ENCODE data around the gene KIF4A. TPM values are rescaled to one million over a fixed set of nuclear protein-coding genes. Genes with fewer than 3 reads are reported as not detected.
"Not testable (repeated sequence)": the region's sequence is repeated elsewhere in the genome, so short reads cannot be mapped to it uniquely, and the experiment has no call there.

The KIF4A gene
- total and polyA plus RNA-seq, 2 of the 4 experiments (the other 2 are of a cell fraction): 10.0 to 19.0 TPM

- Histone ChIP-seq H4K5ac (ENCODE audit: low read depth, low read length) (no peak overlapping the region), H3K36me3 (ENCODE audit: control insufficient read depth, insufficient read depth, low read length) (no peaks in the 10 kb centered on the region), H3K27ac (ENCODE audit: insufficient read depth, low read length) (no peak overlapping the region), H2BK20ac (ENCODE audit: low read depth, low read length) (no peak overlapping the region), H3K9me3 (ENCODE audit: control insufficient read depth, insufficient read depth, low read length) (no peaks in the 10 kb centered on the region), H3K4me1 (ENCODE audit: control insufficient read depth, insufficient read depth, low read length) (no peaks in the 10 kb centered on the region), H2AK9ac (replicated peaks; ENCODE audit: low read depth, low read length, poor library complexity) (no peak overlapping the region), H3K9ac (ENCODE audit: low read depth, low read length) (no peak overlapping the region), H2AK5ac (ENCODE audit: low read depth, low read length) (no peak overlapping the region), H3K9me1 (ENCODE audit: insufficient read depth, low read length) (no peaks in the 10 kb centered on the region), H3K23ac (ENCODE audit: low read depth, low read length) (no peak overlapping the region), H2BK5ac (ENCODE audit: low read depth, low read length, poor library complexity, severe bottlenecking) (no peak overlapping the region), H3K27me3 (ENCODE audit: control insufficient read depth, insufficient read depth, low read length) (no peaks in the 10 kb centered on the region; the same call in 1 of the 2 replicates), H2BK120ac (ENCODE audit: low read depth, low read length) (no peak overlapping the region), H4K8ac (ENCODE audit: low read depth in 2 of 2, low read length in 2 of 2) (no peak overlapping the region), H3K4ac (ENCODE audit: low read depth, low read length) (no peak overlapping the region), H3K18ac (ENCODE audit: low read depth, low read length) (no peak overlapping the region), H3K56ac (ENCODE audit: extremely low read depth, insufficient read depth, low read length) (no peak overlapping the region), H3K4me2 (ENCODE audit: low read depth, low read length) (no peak overlapping the region), H4K20me1 (ENCODE audit: insufficient read depth, low read length) (no peaks in the 10 kb centered on the region), H2BK15ac (ENCODE audit: low read depth, low read length) (no peak overlapping the region), H3K79me1 (ENCODE audit: low read depth in 1 of 2, low read length in 2 of 2) (peaks cover 3 to 6% of the 10 kb centered on the region in 2 experiments; a peak in 2 of 4 replicates), H3K4me3 (ENCODE audit: insufficient read depth, low read depth, low read length) (no peak overlapping the region), H3K14ac (replicated peaks; ENCODE audit: low read depth, low read length) (no peak overlapping the region; the same call in 1 of the 2 replicates), H2AFZ (replicated peaks; ENCODE audit: low read length, poor library complexity) (no peak overlapping the region), H4K91ac (ENCODE audit: insufficient read depth, low read depth, low read length) (no peak overlapping the region)
- in situ Hi-C loops (cut with MboI; ENCODE audit: low sequenced_read_pairs): no loop called here
- 75% methylated on average over 4 of the region's 4 CpGs; no CpG with 5 or more reads in 1 of the 2 experiments for WGBS, 2 experiments (ENCODE audit: extremely low coverage in 2 of 2, insufficient read length in 1 of 2)
- CTCF ChIA-PET: no interaction called here
- ATAC-seq (ENCODE audit: low read depth): no peak
- DNase-seq: no peak
- dilution Hi-C loops (cut with HindIII; ENCODE audit: low sequenced_read_pairs, unreplicated experiment): no loop called here
- intact Hi-C loops (cut with micrococcal nuclease): no loop called here
- POLR2A ChIA-PET (ENCODE audit: unreplicated experiment): no interaction called here
- TF ChIP-seq CTCF (conservative IDR thresholded peaks at IDR 0.05; ENCODE audit: low read depth, low read length) (no peak), FOS (IDR thresholded peaks at IDR 0.05; ENCODE audit: low read depth, low read length) (no peak), POLR2A (IDR thresholded peaks at IDR 0.05; ENCODE audit: low read depth, low read length) (no peak), RAD21 (IDR thresholded peaks at IDR 0.05; ENCODE audit: low read length) (no peak), SMC3 (IDR thresholded peaks at IDR 0.05; ENCODE audit: low read depth, low read length) (no peak)
- BruUV-seq (replicated peaks): no TSS peak
Measured at GRCh38 chrX:70322784-70323183, 32.9 kb downstream of the KIF4A start.

GRCh38 chrX:70323628-70324027 lies 33.7 kb downstream of the KIF4A start:
- H3K27ac ChIP-seq (ENCODE audit: insufficient read depth, low read length); H2BK15ac ChIP-seq (ENCODE audit: low read depth, low read length); H2BK120ac ChIP-seq (ENCODE audit: low read depth, low read length); H3K9me1 ChIP-seq (ENCODE audit: insufficient read depth, low read length); H2AFZ ChIP-seq (replicated peaks; ENCODE audit: low read length, poor library complexity); H3K4ac ChIP-seq (ENCODE audit: low read depth, low read length); H3K4me2 ChIP-seq (ENCODE audit: low read depth, low read length); H3K27me3 ChIP-seq (ENCODE audit: control insufficient read depth, insufficient read depth, low read length); CTCF ChIA-PET; H4K8ac ChIP-seq (ENCODE audit: low read depth in 2 of 2, low read length in 2 of 2); H2AK9ac ChIP-seq (replicated peaks; ENCODE audit: low read depth, low read length, poor library complexity); DNase-seq; H2BK5ac ChIP-seq (ENCODE audit: low read depth, low read length, poor library complexity, severe bottlenecking); H3K79me1 ChIP-seq (ENCODE audit: low read depth in 1 of 2, low read length in 2 of 2); intact Hi-C loops (cut with micrococcal nuclease); H3K36me3 ChIP-seq (ENCODE audit: control insufficient read depth, insufficient read depth, low read length); H3K14ac ChIP-seq (replicated peaks; ENCODE audit: low read depth, low read length); H2BK20ac ChIP-seq (ENCODE audit: low read depth, low read length); H3K9me3 ChIP-seq (ENCODE audit: control insufficient read depth, insufficient read depth, low read length); H3K9ac ChIP-seq (ENCODE audit: low read depth, low read length); POLR2A ChIA-PET (ENCODE audit: unreplicated experiment); BruUV-seq (replicated peaks); in situ Hi-C loops (cut with MboI; ENCODE audit: low sequenced_read_pairs); H3K56ac ChIP-seq (ENCODE audit: extremely low read depth, insufficient read depth, low read length); H4K20me1 ChIP-seq (ENCODE audit: insufficient read depth, low read length); H3K4me3 ChIP-seq (ENCODE audit: insufficient read depth, low read depth, low read length); H3K4me1 ChIP-seq (ENCODE audit: control insufficient read depth, insufficient read depth, low read length); H4K91ac ChIP-seq (ENCODE audit: insufficient read depth, low read depth, low read length); H4K5ac ChIP-seq (ENCODE audit: low read depth, low read length); dilution Hi-C loops (cut with HindIII; ENCODE audit: low sequenced_read_pairs, unreplicated experiment); ATAC-seq (ENCODE audit: low read depth); H2AK5ac ChIP-seq (ENCODE audit: low read depth, low read length); H3K18ac ChIP-seq (ENCODE audit: low read depth, low read length); H3K23ac ChIP-seq (ENCODE audit: low read depth, low read length): not testable (repeated sequence)
- WGBS, 2 experiments (ENCODE audit: extremely low coverage in 2 of 2, insufficient read length in 1 of 2): no CpG with 5 or more reads among the region's 6 CpGs
